ENCODE measurements around the gene ZSCAN29.

- TF ChIP-seq CTCF (IDR thresholded peaks at IDR 0.05) (peak; percentile 32 to 62 (median 51)), POLR2A (IDR thresholded peaks at IDR 0.05) (no peak)
These were observed 5.3 kb upstream of the ZSCAN29 start for GRCh38 chr15:43376017-43376705.
